ENCODE data around the gene NDST1. TPM values are rescaled to one million over a fixed set of nuclear protein-coding genes. Genes with fewer than 3 reads are reported as not detected.

Gene NDST1
- total and polyA plus RNA-seq, 10 donors: 6.1 to 360 (median 223) TPM

DNA sequence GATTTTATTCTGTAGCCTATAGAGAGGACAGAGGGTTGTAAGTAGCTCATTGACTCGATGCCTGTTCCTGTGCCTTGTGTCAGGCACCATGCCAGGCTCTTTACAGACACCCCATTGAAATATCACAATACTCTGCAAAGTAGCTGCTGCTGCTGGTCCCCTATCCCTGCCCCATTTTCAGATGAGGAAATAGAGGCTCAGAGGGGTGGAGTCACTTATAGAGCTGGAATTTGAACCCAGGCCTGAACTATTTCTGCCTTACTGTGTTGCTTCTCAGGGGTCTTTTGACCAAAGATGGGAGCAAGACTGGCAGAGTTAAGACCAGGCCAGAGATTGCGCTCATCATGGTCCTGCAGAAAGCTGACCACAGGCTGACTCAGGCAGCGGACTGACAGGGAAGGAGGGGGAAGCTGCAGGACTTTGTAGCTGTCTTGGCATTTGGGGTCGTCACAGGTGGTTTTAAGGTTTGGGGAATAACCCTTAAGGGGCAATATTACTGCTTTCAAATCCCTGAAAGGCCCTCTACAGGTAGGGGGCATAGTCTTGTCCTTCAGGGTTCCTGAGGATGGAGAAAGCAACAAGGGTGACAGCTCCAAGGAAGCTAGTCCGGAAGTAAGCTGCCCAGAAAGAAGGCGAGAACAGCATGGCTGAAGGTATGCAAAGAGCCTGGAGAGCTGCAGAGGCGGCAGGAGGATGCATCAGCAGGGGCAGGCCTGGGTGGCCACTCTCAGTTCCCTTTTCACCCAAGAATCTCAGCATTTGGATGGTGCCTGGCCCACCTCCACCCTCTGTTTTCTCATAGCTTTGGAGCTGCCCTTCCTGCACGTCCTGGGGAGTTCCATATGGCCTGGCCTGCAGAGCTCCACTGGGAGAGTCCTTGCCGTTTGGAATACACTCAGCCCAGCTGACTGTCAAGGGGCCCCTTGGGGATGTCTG is 18.3 kb upstream of the NDST1 start:
- Histone ChIP-seq H3K27me3 (replicated peaks in 1 of 7) (peaks cover 0 to 9% (median 0%) of the 10 kb centered on the region in 7 donors), H3K4me1 (peaks cover 47 to 91% (median 75%) of the 10 kb centered on the region in 6 donors), H3K4me3 (peak overlapping the region in 5 of 8 donors; percentile 7 to 86 (median 65)), H3K36me3 (peaks cover 0 to 47% (median 0%) of the 10 kb centered on the region in 6 donors), H3K9me3 (no peaks in the 10 kb centered on the region), H3K27ac (peak overlapping the region; percentile 70 to 99 (median 97))
- TF ChIP-seq POLR2AphosphoS5 (IDR thresholded peaks at IDR 0.05): peak; percentile 14 to 68 (median 15)
- TF ChIP-seq POLR2A (IDR thresholded peaks at IDR 0.05): no peak
- DNase-seq: peak; percentile 89
- intact Hi-C loops (cut with DNase I; ENCODE audit: low total_unique reads): no loop called here
- WGBS, 5 donors: 27 to 52% (median 39%) methylated on average over 9 of the region's 9 CpGs

DNA sequence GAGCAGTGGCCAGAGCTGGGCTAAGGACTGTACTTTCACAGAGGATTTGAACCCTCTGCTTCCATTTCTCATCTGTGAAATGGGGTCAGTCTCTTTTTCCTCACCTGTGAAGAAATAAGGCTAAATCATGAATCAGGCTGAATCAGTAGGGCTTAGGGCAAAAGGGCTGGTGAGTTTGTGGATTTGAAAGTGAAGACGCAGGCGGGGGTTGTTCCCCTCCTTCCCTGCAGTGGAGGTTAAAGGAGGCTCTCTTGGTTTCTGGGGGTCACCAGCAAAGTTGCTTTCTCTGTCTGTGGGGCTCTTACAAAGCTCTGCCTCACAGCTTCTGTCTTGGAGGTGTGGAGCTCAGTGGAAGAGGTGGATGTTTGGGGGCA is 17.6 kb upstream of the NDST1 start:
- Histone ChIP-seq H3K36me3 (peaks cover 0 to 54% (median 0%) of the 10 kb centered on the region in 6 donors), H3K27me3 (replicated peaks in 1 of 7) (peaks cover 0 to 9% (median 0%) of the 10 kb centered on the region in 7 donors), H3K4me1 (peaks cover 46 to 89% (median 75%) of the 10 kb centered on the region in 6 donors), H3K4me3 (peak overlapping the region in 4 of 8 donors; percentile 7 to 86 (median 39)), H3K9me3 (no peaks in the 10 kb centered on the region), H3K27ac (peak overlapping the region; percentile 70 to 99 (median 97))
- WGBS, 5 donors: 42 to 75% (median 68%) methylated on average over 2 of the region's 2 CpGs
- TF ChIP-seq POLR2A (IDR thresholded peaks at IDR 0.05) (no peak), POLR2AphosphoS5 (IDR thresholded peaks at IDR 0.05) (no peak)
- TF ChIP-seq, protein P1, sequence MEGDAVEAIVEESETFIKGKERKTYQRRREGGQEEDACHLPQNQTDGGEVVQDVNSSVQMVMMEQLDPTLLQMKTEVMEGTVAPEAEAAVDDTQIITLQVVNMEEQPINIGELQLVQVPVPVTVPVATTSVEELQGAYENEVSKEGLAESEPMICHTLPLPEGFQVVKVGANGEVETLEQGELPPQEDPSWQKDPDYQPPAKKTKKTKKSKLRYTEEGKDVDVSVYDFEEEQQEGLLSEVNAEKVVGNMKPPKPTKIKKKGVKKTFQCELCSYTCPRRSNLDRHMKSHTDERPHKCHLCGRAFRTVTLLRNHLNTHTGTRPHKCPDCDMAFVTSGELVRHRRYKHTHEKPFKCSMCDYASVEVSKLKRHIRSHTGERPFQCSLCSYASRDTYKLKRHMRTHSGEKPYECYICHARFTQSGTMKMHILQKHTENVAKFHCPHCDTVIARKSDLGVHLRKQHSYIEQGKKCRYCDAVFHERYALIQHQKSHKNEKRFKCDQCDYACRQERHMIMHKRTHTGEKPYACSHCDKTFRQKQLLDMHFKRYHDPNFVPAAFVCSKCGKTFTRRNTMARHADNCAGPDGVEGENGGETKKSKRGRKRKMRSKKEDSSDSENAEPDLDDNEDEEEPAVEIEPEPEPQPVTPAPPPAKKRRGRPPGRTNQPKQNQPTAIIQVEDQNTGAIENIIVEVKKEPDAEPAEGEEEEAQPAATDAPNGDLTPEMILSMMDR (IDR thresholded peaks at IDR 0.05 in 8 of 11, conservative IDR thresholded peaks at IDR 0.05 in 3 of 11): no peak
- intact Hi-C loops (cut with DNase I; ENCODE audit: low total_unique reads): no loop called here
- no peak for DNase-seq

DNA sequence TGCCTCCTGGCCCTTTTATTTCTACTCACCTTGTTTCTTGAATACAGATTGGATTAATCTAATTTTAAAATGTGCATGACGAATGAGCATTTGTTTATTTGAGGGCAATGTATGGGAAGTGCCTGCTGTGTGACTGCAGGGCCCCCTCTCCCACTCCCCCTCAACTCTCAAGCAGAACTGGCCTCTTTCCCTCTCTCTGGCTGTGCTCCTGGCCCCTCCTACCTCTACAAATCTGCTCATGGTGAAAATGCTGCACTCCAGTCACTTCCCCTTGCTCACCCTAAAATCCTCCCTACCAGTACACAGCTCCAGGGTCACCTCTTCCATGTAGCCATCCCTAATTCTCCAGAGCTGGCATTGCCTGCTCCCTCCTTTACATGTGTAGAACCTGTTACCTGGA is 17.2 kb upstream of the NDST1 start:
- no peak for DNase-seq
- intact Hi-C loops (cut with DNase I; ENCODE audit: low total_unique reads): no loop called here
- Histone ChIP-seq H3K4me3 (peak overlapping the region in 2 of 8 donors; percentile 13 to 86), H3K27ac (peak overlapping the region; percentile 70 to 99 (median 97)), H3K9me3 (no peaks in the 10 kb centered on the region), H3K4me1 (peaks cover 44 to 89% (median 74%) of the 10 kb centered on the region in 6 donors), H3K27me3 (replicated peaks in 1 of 7) (peaks cover 0 to 4% (median 0%) of the 10 kb centered on the region in 7 donors), H3K36me3 (peaks cover 0 to 59% (median 0%) of the 10 kb centered on the region in 6 donors)
- 19 to 52% (median 42%) methylated on average over 1 of the region's 1 CpG for WGBS, 5 donors
- TF ChIP-seq POLR2A (IDR thresholded peaks at IDR 0.05): no peak
- TF ChIP-seq, protein P1 (IDR thresholded peaks at IDR 0.05 in 8 of 11, conservative IDR thresholded peaks at IDR 0.05 in 3 of 11): no peak
- no peak for TF ChIP-seq POLR2AphosphoS5 (IDR thresholded peaks at IDR 0.05)

DNA sequence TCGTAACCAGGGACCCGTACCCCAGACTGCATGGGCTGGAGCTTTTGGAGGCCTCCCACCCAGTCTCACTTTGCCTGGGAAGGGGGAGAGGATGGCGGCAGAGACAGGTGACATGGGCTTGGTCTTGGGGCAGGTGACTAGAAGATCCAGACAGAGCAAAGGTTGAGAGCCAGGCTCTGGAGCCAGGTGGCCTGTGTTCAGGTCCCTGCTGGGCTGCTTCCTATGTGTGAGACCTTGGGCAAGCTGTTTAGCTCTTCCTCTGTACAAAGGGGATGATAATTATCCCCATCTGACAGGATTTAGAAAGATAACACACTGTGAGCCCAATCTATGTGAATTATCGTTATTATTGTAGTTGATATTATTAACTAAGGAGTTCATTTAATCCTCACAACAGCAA is 16.1 kb upstream of the NDST1 start:
- Histone ChIP-seq H3K4me3 (no peak overlapping the region), H3K9me3 (no peaks in the 10 kb centered on the region), H3K4me1 (peaks cover 44 to 95% (median 81%) of the 10 kb centered on the region in 6 donors), H3K27ac (peak overlapping the region in 7 of 8 donors; percentile 31 to 99 (median 97)), H3K27me3 (replicated peaks in 1 of 7) (no peaks in the 10 kb centered on the region), H3K36me3 (peaks cover 0 to 68% (median 0%) of the 10 kb centered on the region in 6 donors)
- TF ChIP-seq POLR2A (IDR thresholded peaks at IDR 0.05) (no peak), POLR2AphosphoS5 (IDR thresholded peaks at IDR 0.05) (peak in 2 of 3 donors; percentile 30 to 42)
- no peak for DNase-seq
- intact Hi-C loops (cut with DNase I; ENCODE audit: low total_unique reads): no loop called here
- whole genome bisulfite sequencing, 5 donors: 66 to 90% (median 77%) methylated on average over 4 of the region's 4 CpGs

DNA sequence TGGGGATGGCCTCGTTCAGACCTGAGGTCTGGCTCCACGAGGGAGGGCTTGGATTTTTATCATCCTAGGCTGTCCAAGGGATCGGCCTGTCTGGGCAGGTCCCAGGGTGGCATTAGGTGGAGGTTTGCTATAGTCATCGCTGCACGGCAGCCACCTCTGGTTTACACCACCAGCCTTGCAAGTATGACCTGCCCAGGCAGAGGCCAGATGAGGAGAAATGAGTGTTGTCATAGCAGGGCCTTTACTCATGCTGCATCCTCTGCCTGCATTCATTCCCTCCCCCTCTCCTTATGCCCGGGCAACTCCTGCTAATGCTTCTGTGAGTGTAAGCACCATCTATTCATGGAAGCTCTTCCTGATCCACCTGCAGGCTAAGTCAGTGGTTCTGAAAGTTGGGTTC is 15.3 kb upstream of the NDST1 start:
- peak overlapping the region in 5 of 8 donors; percentile 28 to 99 (median 98) for H3K27ac ChIP-seq
- 62 to 86% (median 73%) methylated on average over 6 of the region's 6 CpGs for WGBS, 5 donors
- H3K27me3 ChIP-seq (replicated peaks in 1 of 7): no peaks in the 10 kb centered on the region
- no peak for DNase-seq
- TF ChIP-seq, protein P1 (IDR thresholded peaks at IDR 0.05 in 8 of 11, conservative IDR thresholded peaks at IDR 0.05 in 3 of 11): no peak
- TF ChIP-seq POLR2A (IDR thresholded peaks at IDR 0.05) (no peak), POLR2AphosphoS5 (IDR thresholded peaks at IDR 0.05) (no peak)
- no peaks in the 10 kb centered on the region for H3K9me3 ChIP-seq
- H3K4me3 ChIP-seq: peak overlapping the region in 1 of 8 donors; percentile 11
- intact Hi-C loops (cut with DNase I; ENCODE audit: low total_unique reads): no loop called here
- peaks cover 0 to 74% (median 0%) of the 10 kb centered on the region in 6 donors for H3K36me3 ChIP-seq
- peaks cover 43 to 95% (median 82%) of the 10 kb centered on the region in 6 donors for H3K4me1 ChIP-seq

Data from spleen (tissue), 11 donors.